Stimulated activated CD4-positive, alpha-beta T cell treated with anti-CD3 and anti-CD28 coated beads, Interleukin-4, amount 100 ng/mL, for 24 hours (primary cell): Measurements from ENCODE around the gene MUTYH.
A peak's percentile ranks its signal among the peaks of the same experiment; 100 is the strongest.
"Not testable (repeated sequence)": the region's sequence is repeated elsewhere in the genome, so short reads cannot be mapped to it uniquely, and the experiment has no call there.

Source experiments
- DNase-seq: peaks from one replicate; pipeline ENCODE4 v3.0.0-alpha.2; 2020

Gene MUTYH

GRCh38 chr1:45339789-45340558 is at the start of gene MUTYH, which contains the start of gene TOE1:
Gene MUTYH, minus strand, starts transcription at chr1:45340440. Its CDS starts 5,935 bp downstream, at chr1:45334505.
Gene TOE1, plus strand, starts transcription at chr1:45340170. Its CDS starts 83 bp downstream, at chr1:45340253.
- peak; percentile 95 for DNase-seq

- DNase-seq: no peak
These were observed 46.0 kb upstream of the MUTYH start for GRCh38 chr1:45386219-45386618.

GRCh38 chr1:45385302-45385701 is 45.1 kb upstream of the MUTYH start:
- no peak for DNase-seq

GRCh38 chr1:45384213-45384612 is 44.0 kb upstream of the MUTYH start:
- not testable (repeated sequence) for DNase-seq

DNA sequence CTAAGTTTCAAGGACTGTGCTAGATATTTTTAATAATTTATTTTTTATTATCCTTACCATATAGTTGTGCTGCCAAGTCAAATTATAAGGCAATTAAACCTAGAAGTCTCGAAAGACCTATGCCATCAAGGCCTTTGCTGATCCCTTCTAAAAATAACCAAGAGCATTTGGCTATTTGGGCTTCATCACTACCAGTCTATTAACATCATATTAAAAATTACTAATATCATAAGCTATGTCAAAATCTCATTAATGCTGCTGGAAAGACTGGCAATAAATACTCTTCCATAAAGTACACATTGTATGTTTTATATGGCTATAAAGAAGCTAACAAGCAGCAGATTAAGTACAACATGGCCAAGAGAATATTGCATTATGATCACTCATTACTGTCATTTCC is 43.0 kb upstream of the MUTYH start:
- DNase-seq: no peak

DNA sequence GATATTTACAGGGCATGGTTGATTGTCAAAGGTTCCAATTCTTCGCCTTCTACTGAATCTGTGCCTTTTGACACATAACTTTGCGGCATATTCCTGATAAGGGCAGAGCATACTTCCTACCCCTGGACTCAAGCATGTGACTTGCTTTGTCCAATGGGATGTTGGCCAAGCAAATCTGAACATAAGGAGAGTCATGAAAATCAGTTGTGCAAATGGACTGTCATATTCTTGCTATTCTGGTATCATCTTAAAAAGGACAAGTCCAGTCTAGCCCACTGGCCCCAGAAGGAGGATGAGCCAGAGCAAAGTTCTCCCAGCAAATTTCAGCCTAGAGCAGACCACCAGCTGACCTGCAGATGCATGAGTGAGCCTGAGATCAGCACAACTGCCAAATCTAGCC is 41.0 kb upstream of the MUTYH start:
- no peak for DNase-seq

DNA sequence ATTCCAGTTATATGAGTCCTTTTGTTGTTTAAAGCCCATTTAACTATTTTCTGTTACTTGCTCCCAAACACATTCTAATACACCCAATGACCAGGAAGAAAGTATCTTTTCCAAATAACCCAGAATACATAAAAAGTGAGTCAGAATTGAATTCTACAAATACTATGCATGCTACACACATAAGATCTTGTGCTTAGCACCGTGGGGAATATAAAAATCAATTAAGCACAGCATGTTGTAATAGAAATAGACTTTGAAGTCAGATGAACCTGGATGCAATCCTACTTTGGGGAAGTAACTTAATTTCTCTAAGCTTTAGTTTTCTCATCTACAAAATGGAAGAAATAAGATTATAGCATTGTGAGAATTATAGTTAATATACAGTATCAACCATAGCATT is 40.5 kb upstream of the MUTYH start:
- no peak for DNase-seq

- DNase-seq: no peak
These were observed 39.9 kb upstream of the MUTYH start for GRCh38 chr1:45380125-45380524.

- DNase-seq: no peak
These were observed 39.3 kb upstream of the MUTYH start for GRCh38 chr1:45379524-45379923.

GRCh38 chr1:45378184-45378583 is 37.9 kb upstream of the MUTYH start:
- no peak for DNase-seq

DNA sequence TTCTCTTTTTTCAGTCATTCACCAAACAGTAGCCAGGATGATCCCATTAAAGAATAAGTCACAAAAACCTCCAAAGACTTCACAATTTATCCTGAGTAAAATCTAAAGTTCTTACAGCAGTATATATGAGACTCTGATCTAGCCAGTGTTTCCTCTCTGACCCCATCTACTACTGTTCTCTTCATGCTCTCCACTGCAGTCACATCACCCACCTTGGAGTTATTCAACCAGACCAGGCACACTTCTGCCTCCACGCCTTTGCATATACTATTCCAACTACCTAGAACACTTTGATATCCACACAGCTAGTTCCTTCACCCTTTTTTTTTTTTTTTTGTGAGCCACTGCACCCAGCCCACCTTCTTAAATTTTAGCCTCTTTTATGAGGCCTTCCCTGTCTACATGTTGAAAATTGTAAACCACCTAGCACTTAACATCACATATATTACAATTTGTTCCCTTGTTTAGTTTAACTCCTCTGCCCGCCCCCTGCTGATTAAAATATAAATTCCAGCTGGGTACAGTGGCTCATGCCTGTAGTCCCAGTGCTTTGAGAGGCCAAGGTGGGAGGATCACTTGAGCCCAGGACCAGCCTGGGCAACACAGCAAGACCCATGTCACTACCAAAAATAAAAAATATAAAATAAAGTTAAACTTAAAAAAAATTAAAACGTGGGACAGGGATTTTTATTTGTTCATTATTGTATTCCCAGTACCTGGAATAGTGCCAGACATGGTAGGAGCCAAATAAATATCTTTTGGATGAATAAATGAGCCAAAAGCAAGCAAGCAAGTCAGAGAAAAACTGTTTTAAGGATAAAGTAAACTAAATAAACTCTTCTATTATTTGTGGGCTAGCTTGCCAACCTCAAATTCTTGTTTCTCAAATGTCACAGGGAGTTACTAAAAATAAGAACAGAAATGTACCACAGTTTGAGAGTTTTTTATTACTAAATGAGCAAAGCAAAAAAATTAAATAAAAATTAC is 35.2 kb upstream of the MUTYH start:
- DNase-seq: no peak

- DNase-seq: no peak
These were observed 33.3 kb upstream of the MUTYH start for GRCh38 chr1:45373573-45373972.

- DNase-seq: no peak
These were observed 30.3 kb upstream of the MUTYH start for GRCh38 chr1:45370575-45370974.

- no peak for DNase-seq
These were observed 24.8 kb upstream of the MUTYH start for GRCh38 chr1:45365051-45365450.

- no peak for DNase-seq
These were observed 24.1 kb upstream of the MUTYH start for GRCh38 chr1:45364294-45364693.

GRCh38 chr1:45360981-45361380 is 20.7 kb upstream of the MUTYH start:
- DNase-seq: not testable (repeated sequence)

GRCh38 chr1:45359882-45360513 is 19.8 kb upstream of the MUTYH start:
- peak; percentile 65 for DNase-seq

GRCh38 chr1:45356186-45356585 is 15.9 kb upstream of the MUTYH start:
- no peak for DNase-seq

DNA sequence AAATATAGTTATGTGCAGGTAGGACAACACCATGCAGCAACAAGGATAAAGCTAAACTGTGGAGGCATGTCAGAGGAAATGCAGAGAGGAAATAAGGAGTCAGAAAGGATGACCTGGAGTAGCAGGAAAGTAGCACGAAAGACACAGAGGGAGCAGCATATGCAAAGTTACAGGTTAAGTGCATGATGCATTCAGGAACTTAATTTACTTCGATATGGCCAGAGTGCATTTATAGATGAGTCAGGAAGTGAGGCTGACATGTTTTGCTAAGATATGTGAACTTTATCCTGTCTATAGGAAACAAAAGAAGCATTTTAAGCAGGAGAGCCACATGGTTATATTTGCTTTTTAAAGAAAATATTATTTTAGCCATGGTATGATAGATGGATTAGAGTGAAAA is 15.4 kb upstream of the MUTYH start:
- DNase-seq: no peak

- no peak for DNase-seq
These were observed 14.6 kb upstream of the MUTYH start for GRCh38 chr1:45354838-45355237.

DNA sequence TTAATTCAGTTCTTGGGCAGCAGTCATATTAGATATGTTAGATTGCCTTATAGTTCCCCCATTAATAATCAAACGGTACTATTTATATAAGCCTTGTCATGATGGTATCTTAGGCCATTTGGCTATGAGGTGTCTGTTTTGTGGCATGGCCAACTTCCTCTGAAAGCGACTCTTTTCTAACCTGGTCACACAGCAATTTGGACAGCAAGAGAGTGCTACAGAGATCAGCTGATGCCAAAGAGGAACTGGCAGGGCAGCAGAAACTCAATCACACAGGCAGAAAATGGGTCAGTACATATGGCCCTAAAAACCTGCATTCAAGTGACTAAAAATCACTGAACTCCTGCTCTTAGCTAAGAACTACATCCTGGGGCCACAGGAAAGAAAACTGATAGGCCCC is 13.4 kb upstream of the MUTYH start:
- DNase-seq: no peak

DNA sequence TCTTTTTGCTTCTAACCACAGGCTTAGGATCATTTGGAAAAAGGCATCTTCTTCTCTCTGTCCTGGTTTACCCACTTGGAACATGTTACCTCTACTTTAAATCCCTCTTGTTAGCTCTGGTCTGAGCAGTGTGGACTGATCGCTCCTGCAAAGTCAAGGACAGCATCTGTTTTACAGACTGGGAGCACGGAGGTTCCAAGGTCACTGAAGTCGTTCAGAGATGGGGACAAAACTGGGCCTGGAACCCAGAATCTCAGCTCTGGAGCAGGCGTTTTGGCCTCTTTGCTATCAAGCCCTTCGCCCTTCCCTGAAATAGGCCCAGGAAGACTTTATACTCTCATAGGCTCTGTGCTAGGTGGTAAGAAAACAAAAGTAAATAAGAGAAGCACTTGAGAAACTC is 11.3 kb upstream of the MUTYH start:
- no peak for DNase-seq

GRCh38 chr1:45348966-45349677 is 8.9 kb upstream of the MUTYH start:
- no peak for DNase-seq
